MM.1S (cell line): ENCODE data around the gene FBF1.

ENCODE experiments used
- CTCF ChIP-seq: fragments of 300-600 bp; sonication (generic); IDR thresholded peaks from 2 replicates; pipeline ENCODE4 v1.5.1; 2016; ENCODE audit warnings: antibody characterized with exemption, low read length, mixed read lengths
- EZH2 ChIP-seq: fragments of 300-600 bp; sonication (generic); optimal IDR thresholded peaks from 2 replicates; pipeline ENCODE3; 2017; ENCODE audit warnings: low read depth, mild to moderate bottlenecking, antibody characterized with exemption, low read length, mixed read lengths
- EZH2phosphoT487 ChIP-seq: fragments of 300-600 bp; sonication (generic); IDR thresholded peaks from 2 replicates; pipeline ENCODE4 v1.6.1; 2018; ENCODE audit warnings: antibody characterized with exemption, low read length

GRCh38 chr17:75878174-75878998 lies 62.5 kb downstream of the FBF1 start, which contains the start of gene TRIM47:
- no peak for TF ChIP-seq CTCF
- TF ChIP-seq EZH2phosphoT487, result no peak
- TF ChIP-seq EZH2, result no peak
